GF-D8 (cell line): Measurements from ENCODE around the gene MGMT.

Source experiments
- DNase-seq: peaks from one replicate; lab custom pipeline; 2025; lab: John Stamatoyannopoulos, UW

Gene MGMT

DNA sequence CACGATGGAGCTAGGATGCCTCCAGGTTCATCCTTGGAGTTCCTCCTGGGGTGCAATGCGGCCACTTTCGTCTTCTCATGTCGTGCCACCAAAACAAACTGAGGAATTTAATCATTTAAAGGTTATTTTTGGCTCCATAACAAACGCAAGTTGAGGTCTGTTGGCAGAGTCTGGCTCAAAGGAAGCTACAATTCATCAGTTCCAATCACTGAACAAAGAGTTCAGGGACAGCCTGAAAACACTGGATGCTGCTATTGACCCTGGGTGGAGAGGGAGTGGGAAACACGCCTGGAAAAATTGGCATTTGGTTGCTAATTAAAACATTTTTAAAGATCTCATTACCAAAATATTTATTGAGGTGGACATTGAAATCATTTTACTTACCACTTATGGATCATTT lies 11.4 kb upstream of the MGMT start:
- DNase-seq, result no peak

DNA sequence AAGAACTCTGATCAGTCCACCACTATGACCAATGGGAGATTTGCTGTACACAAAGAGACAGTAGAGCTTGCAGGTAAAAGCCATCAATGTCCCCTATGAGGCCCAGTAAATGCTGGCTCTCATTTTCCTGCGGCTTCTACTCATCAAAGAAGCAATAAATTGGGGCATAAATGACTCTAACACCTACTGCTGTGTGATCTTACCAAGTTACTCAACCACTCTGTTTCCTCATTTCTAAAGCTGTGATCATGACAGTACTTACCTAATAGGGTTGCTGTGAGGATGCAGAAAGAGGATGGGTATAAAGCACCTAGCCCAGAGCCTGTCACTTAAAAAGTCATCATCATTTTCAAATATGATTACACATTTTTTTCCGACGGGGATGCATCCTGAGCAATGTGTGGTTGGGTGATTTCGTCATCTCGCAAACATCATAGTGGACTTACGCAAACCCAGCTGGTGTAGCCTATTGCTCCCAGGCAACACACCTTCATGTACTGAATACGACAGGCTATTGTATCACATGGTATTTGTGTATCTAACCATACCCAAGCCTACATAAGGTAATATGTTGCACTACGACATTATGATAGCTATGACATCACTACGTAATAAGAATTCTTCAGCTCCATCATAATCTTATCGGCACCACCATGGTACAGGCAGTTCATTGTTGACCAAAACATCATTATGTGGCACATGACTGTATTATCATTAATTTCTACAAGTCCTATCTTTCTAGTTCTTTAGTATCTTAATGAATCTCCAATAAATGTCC lies 7.1 kb upstream of the MGMT start:
- DNase-seq, result no peak

DNA sequence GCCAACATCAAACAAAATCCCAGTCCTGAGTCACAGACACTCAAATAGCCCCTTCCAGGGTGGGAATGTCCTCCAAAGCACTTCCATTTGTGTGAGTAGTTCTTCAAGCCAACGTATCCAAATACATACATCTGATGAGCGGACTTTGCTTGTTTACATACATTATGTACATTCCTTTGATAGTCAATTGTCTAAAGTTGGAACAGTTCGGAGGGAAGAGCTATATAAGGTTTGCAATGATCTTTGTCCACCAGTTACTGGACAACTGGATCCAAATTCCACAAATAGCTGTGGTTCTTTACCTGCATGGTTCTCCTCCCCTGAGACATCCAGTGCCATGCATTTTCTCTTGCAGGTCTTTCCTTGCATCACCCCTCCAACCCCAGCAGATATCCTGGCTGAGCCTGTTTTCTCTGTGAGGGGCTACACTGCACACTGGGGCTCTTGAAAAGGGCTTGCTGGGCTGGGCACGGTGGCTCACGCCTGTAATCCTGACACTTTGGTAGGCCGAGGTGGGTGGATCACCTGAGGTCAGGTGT lies 4.7 kb upstream of the MGMT start:
- DNase-seq, result no peak

DNA sequence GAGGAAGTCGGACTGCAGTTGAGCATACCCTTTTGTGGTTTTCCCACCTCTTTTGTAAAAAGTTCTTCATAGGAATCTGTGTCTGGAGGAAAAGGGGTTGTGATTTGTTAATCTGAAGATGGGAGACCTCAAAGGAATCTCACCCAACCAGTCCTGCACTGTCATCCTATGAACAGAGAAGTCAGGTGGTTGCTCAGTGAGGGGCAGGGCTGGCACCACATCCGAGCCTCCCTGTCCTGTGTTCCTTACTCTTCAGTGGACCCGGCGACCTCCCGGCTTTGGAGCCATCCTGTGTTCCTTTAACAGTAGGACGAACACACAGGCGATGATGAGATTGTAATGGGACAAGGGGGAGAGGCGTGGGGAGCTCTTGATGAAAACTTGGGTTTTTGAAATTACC lies 2.8 kb upstream of the MGMT start:
- no peak for DNase-seq

DNA sequence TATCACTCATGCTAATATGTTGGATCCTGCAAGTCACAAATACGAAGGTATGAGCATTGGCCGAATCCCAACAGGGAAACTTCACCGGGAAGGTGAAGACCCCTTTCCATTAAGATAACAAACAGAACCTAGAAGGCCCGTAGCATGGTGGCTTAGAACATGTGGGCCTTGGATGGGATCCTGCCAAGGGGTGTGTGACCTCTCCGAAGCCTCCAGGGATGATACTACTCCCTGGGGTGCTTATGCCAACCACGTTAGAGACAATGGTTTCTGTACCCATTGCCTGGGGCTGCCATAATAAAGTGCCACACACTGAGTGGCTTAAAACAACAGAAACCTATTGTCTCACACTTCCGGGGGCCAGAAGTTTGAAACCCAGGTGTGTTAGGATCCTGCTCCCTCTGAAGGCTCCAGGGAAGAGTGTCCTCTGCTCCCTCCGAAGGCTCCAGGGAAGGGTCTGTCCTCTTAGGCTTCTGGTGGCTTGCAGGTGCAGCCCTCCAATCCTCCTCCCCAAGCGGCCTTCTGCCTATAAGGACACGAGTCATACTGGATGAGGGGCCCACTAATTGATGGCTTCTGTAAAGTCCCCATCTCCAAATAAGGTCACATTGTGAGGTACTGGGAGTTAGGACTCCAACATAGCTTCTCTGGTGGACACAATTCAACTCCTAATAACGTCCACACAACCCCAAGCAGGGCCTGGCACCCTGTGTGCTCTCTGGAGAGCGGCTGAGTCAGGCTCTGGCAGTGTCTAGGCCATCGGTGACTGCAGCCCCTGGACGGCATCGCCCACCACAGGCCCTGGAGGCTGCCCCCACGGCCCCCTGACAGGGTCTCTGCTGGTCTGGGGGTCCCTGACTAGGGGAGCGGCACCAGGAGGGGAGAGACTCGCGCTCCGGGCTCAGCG lies 992 bp upstream of the MGMT start:
- no peak for DNase-seq

DNA sequence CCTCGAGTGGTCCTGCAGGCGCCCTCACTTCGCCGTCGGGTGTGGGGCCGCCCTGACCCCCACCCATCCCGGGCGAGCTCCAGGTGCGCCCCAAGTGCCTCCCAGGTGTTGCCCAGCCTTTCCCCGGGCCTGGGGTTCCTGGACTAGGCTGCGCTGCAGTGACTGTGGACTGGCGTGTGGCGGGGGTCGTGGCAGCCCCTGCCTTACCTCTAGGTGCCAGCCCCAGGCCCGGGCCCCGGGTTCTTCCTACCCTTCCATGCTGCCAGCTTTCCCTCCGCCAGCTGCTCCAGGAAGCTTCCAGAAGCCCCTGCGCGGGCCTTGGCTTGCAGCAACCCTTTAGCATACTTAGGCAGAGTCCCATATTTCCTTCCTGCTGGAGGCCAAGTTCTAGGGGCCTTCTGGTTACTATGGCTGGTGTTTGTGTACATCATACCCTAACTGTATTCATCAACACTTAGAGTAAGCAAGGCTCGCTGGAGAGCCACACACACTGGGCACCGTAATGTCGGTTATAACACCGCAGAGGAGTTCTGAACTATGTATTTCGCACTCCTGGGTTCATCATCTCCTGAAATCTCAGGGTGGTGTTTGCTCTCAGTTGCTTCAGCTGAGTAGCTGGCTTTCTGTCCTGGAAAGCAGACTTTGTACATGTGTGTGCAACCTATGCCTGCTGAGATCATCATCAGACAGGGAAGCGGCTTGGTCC lies 471 bp downstream of the MGMT start:
- DNase-seq, result no peak

DNA sequence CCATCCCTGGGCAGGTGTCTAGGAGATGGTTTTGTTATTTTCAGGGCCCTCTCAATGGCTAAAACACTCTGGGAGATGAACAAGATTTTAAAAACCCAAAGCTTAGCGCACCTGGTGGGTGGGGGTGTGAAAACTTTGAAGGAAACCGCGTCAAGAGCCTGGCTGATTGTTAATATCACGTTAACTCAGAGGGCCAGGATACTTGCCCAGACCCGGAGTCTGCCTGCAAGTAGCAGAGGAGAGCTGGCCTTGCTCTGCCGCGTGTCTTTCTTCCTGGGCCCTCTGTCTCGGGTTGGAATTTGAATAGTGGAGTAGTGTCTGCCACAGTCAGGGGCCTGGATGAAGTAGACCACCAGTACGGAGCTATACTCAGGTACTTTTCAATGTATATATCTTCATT lies 1.1 kb downstream of the MGMT start:
- no peak for DNase-seq

DNA sequence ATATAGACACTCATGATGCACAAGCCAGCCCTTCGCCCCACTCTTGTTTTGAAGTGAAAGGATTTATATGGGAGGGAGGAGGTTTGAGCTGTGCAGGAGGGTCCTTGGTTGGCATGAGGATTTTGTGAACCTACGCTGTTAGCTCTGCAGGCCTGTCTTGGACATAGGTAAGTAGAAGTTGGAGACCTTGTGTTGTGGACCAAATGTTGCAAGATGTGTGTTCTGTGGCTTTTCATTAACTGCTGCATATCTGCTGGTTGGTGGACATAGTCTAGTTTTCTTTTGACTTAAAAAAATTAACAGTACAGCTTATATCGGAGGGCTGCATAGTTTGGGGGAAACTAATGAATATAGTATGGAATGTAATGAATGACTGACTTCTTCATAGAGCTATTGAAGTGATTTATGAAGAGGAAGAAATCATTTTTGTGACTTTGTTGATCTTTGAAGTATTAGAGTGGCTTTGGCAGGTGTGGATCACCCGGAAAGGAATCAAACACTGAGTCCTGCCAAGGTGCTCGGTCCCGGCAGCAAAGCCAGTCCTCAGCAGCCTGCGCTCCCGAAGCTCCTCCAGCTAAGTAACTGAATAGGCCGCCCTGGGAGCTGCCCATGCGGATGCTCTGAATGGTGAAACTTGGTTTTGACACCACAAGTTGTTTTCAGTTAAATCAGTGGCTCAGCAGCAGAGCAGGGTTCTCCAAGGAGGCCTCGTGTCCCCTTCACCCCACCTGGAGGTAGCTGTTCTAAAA lies 3.2 kb downstream of the MGMT start:
- DNase-seq, result no peak

DNA sequence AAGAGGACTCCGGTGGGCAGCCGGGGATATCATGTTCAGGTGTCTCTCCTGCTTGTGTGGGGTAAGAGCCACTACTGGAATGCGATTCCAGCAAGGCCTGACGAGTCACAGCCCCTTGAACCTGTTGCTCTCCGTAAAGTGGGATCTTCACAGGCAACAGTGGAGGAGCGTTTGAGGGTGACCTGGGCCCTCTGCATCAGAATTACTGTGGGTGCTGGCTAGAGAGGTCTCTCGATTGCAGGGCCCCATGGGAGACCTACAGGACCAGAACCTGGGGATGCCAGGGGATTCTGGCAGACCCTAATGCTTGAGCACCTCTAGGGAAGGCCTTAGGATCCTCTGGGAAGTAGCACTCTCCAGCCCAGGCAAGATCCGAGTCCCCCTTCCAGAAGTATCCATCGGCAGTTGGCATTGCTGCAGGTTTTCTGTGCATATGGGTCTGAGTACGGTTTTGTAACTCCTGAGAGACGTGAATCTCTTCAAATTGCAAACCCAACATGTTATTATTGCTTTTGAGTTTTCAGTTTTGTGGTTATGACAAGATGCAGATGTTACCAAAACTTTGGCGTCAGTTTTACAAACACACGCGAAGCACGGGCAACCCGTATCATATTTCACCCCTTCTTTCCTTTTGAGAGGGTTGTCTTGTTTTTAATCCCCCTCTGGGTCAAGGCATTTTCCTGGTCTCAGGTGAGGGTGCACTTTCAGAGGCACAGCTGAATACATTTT lies 4.6 kb downstream of the MGMT start:
- no peak for DNase-seq

DNA sequence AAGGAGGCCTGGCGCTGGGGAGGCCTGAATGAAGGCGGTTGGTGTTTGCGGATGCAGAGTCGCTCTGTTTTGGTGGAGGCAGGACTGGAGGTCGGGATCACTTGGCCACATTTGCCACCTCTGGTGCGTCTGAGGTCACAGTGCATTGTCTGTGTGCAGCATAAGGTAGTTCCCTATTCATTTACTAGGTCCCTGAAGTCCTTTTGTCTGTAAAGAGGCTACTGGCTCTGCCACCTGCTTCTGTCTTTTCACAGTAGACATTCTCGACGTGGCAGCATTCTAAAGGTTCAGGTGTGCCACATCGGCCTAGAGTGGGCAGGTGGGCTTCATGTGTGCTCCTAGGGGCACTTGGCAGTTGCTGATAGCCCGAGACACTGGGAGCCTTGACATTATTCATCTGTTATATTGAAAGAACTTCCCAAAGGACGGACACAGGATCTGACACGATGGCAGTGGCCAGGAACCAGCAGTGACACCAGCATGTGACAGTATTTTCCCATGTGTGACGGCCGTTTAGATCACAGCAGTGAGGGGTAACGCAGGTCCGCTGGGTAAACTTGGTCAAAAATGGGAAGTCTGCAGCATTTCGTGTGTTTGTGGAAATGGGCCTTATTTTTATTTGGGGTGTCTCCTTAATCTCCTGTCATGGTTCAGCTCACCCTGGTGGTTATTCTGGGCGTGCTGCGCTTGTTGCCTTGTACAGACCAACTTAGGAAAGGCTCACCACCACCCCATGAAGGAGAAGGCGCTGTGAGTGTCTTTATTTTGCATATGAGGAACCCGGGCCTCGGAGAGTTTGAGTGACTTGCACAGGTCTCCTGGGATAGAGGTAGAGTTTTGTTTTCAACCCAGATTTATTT lies 5.9 kb downstream of the MGMT start:
- DNase-seq, result no peak

DNA sequence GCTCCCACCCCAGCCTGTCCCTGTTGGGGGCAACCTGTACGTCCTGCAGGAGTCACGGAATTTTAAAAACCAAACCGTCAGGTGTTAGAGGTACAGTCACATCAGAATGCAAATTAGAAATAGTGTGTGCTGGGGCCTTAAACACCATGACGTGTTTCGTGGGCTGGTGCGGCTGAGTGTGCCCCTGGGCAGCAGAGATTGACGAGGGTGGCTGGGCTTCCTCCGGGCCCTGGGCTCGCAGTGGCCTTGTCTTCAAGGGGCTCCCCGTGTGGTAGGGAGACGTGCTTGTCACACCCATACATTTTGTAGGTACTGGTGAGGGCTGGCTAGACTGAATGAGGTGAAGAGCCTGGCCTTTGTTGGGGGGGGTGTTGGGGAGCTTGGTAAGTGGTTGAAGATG lies 7.6 kb downstream of the MGMT start:
- DNase-seq, result no peak

DNA sequence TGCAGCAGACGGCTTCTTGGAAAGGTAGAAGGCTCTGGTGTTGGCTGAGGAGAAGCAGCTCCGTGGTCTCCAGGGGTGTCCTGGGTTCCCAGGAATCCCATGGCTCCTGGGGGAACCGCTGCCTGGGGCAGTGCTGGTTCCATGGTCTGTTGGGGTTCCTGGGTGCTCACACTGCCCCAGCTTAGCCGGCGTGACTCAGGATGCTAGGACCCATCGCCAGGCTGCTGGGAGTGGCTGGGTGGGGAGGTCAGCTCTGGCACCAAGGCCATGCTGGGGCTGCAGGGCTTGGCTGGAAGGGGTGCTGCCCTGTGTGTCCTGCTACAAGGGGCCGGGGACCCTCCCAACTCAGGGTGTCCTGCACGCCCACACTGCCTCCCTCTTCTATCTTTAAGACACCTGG lies 9.4 kb downstream of the MGMT start:
- no peak for DNase-seq

DNA sequence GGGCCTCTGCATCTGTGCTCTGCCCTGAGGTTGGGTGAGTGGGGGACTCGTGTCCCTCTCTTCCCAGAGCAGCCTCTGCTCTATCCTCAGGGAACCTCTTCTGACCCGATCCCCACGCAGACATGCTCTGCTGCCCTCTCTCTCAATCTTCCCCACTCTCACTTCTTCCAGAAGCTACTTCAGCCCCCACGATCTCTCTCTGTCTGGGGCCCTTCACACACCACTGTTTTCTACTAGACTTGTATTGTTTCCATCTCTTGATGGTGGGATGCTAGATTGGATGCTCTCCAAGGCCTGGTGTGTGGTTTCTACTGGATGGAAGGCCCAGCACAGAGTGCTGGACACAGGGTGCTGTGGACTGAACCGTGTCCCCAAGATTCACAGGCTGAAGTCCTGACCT lies 10.0 kb downstream of the MGMT start:
- DNase-seq, result no peak

DNA sequence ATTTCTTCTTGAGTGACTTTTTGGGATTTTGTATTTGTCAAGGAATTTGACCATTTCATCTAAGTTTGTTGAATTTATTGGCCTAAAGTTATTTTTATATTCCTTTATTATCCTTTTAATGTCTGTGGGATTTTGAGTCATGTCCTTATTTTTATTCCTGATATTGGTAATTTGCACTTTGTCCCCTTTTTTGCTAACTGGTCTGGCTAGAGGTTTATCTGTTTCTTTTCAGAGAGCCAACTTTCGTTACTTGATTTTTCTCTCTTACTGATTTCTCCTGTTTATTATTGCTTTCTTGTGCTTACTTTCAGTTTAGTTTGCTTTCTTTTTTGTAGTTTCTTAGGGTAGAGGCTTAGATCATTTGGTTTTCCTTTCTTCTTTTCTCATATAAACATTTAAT lies 14.6 kb downstream of the MGMT start:
- no peak for DNase-seq

DNA sequence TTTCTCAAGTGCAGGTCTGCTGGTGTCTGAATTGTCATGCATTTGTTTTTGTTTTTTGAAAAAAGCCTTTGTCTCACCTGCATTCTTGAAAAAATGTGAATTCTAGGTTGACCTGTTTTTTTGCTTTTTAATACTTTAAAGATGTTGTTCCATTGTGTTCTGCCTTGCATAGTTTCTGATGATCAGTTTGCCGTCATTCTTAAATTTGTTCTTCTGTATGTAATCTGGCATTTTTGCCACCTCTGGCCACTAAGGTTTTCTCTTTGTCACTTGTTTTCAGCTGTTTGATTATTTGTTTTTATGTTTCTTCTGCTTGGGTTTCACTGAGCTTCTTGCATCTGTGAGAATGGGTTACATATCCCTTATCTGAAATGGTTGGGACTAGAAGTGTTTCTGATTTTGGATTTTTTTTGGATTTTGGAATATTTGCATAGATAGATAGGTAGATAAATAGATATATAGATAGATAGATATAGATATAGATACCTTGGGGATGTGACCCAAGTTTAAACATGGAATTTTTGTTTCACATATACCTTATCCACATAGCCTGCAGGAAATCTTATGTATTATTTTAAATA lies 16.5 kb downstream of the MGMT start:
- DNase-seq, result no peak

DNA sequence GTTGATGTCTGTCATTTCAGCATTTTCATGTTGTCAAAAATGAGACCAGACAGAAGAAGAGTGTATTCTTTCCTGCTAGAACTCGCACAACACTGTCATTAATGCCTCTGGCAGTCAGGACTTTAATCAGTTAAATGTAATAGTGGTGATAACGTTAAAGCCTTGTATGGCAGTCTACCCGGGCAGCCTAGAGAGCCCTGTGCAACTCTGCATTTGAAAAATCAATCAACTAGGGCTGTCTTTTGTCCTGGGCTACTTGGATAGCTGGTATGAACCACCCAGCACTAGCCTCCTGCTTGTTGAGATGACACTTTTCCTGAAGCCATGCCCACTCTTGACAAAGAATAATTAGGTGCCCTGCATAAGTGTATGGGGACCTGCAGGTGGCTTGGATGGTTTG lies 19.8 kb downstream of the MGMT start:
- no peak for DNase-seq

DNA sequence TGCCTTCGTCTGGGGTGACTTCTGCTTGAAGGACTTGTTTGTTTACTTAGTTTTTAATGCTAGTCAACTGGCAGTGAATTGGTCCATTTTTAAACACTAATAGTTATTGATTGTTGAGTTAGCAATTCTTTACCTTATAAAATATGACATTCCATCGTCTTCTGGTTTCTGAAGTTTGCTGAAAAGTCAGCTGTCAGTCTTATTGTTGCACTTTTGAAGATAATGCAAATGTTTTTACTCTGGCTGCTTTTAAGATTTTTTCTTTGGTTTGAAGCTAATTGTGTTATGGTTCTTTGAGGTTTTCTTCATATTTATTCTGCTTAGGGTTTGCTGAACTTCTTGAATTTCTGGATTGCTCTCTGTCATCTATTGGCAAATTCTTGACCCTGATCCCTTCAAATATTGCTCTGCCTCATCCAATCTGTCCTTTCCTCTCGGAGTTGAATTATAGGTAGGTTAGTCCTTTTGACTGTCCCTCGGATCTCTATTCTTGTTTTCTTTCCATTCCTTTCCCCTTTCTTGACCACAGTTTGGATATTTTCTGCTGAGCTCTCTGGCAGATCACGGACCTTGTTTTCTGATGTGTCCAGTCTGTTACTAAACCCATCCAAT lies 24.2 kb downstream of the MGMT start:
- DNase-seq, result no peak

DNA sequence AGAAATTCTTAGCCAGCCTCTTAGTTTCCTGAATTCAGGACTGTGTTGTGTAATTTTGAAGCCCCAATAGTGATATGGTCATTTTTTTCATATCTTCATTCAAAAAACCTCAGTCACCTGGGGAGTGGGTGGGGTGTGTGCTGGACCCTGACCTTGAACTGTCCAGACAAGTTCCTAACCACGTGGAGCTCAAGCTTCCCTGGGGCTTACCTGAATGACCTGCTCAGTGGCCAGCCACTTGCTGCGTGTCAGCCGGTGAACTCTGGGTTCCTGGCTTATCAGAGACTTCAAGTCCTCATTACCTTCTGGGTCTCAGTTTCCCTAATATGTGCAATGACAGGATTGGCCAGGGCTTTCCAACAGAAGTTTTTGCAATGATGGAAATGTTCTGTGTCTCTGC lies 27.1 kb downstream of the MGMT start:
- DNase-seq, result no peak

DNA sequence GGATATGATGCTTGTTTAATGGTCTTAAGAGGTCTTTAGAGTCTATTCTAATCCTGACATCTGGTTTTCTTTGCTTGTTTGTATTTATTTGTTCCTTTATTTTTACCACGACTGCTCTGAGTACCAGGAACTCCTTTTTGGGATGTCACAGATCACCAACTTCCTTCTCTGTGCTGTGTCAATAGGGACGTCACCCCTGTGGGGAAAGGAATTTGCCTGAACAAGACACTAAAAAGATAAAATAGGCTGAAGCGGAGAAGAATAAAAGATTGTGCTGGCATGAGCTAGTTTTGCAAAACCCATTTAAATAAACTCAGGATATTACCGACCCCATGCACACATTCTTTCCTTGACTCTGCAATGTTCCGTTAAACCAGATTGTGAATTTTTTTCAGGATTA lies 27.7 kb downstream of the MGMT start:
- DNase-seq, result no peak
